ENCODE data around the gene TNFRSF6B. TPM values are rescaled to one million over a fixed set of nuclear protein-coding genes. Genes with fewer than 3 reads are reported as not detected.

TNFRSF6B gene
- total RNA-seq, 3 donors from 2014 or later (not counting 1 experiment from before 2014, with no cell fraction given): not detected

DNA sequence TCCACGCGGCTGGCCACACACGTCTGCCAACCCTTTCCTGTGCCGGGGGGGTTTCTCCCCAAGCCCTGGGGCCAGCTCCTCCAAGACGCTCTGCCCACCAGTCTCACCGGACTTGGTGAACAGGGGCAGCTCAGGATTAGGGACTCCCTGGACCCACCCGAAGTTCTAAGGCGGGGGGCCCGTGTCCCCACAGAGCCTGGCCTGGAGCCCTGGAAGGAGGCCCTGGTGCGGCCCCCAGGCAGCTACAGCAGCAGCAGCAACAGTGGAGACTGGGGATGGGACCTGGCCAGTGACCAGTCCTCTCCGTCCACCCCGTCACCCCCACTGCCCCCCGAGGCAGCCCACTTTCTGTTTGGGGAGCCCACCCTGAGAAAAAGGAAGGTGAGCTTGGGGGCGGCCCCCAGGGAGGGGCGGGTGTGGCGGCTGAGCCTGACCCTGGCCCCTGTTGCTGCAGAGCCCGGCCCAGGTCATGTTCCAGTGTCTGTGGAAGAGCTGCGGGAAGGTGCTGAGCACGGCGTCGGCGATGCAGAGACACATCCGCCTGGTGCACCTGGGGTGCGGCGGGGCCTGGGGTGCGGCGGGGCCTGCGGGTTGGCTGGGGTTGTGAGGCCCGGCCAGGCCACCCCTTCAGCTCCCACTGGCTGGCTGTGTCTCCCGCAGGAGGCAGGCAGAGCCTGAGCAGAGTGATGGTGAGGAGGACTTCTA, 45.4 kb downstream of the TNFRSF6B start:
- intact Hi-C loops (cut with micrococcal nuclease): loop anchor here (5.0 kb wide), 1 partner anchor 35 kb away; the partner anchor contains the start of genes ARFRP1 and ZGPAT
- no peak for DNase-seq
- 97% methylated on average over 30 of the region's 30 CpGs for WGBS (ENCODE audit: insufficient coverage)

DNA sequence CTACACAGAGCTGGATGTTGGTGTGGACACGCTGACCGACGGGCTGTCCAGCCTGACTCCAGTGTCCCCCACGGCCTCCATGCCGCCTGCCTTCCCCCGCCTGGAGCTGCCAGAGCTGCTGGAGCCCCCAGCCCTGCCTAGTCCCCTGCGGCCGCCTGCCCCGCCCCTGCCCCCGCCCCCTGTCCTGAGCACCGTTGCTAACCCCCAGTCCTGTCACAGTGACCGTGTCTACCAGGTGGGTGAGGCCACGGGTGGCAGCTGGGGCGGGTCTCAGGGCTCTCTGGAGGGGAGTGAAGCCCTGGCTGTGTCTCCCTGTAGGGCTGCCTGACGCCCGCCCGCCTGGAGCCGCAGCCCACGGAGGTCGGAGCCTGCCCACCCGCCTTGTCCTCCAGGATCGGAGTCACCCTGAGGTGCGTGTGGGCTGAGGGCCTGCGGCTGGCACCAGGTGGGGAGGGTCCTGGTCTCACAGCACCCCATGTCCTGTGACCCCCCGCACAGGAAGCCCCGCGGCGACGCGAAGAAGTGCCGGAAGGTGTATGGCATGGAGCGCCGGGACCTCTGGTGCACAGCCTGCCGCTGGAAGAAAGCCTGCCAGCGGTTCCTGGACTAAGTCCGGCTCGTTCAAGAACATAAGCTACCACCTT, 46.1 kb downstream of the TNFRSF6B start:
- Histone ChIP-seq H3K4me1 (ENCODE audit: control insufficient read depth, insufficient read depth, low read length) (peaks cover 30% of the 10 kb centered on the region), H3K36me3 (ENCODE audit: control insufficient read depth, insufficient read depth, low read length) (peaks cover 12% of the 10 kb centered on the region), H3K27ac (ENCODE audit: low read length) (no peak overlapping the region), H3K4me3 (ENCODE audit: low read length) (no peak overlapping the region), H3K9me3 (ENCODE audit: control insufficient read depth, insufficient read depth, low read length) (no peaks in the 10 kb centered on the region), H3K27me3 (ENCODE audit: control insufficient read depth, insufficient read depth, low read length) (no peaks in the 10 kb centered on the region)
- TF ChIP-seq, protein P1, sequence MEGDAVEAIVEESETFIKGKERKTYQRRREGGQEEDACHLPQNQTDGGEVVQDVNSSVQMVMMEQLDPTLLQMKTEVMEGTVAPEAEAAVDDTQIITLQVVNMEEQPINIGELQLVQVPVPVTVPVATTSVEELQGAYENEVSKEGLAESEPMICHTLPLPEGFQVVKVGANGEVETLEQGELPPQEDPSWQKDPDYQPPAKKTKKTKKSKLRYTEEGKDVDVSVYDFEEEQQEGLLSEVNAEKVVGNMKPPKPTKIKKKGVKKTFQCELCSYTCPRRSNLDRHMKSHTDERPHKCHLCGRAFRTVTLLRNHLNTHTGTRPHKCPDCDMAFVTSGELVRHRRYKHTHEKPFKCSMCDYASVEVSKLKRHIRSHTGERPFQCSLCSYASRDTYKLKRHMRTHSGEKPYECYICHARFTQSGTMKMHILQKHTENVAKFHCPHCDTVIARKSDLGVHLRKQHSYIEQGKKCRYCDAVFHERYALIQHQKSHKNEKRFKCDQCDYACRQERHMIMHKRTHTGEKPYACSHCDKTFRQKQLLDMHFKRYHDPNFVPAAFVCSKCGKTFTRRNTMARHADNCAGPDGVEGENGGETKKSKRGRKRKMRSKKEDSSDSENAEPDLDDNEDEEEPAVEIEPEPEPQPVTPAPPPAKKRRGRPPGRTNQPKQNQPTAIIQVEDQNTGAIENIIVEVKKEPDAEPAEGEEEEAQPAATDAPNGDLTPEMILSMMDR (IDR thresholded peaks at IDR 0.05): no peak
- Mint-ChIP-seq H3K4me1 (peaks cover 0 to 13% of the 10 kb centered on the region in 2 donors), H3K9me3 (no peaks in the 10 kb centered on the region), H3K27me3 (ENCODE audit: low read depth in 2 of 2) (no peaks in the 10 kb centered on the region), H3K36me3 (no peaks in the 10 kb centered on the region), H3K27ac (no peak overlapping the region), H3K4me3 (no peak overlapping the region)
- WGBS (ENCODE audit: insufficient coverage): 97% methylated on average over 37 of the region's 37 CpGs
- no peak for ATAC-seq
- intact Hi-C loops (cut with micrococcal nuclease): loop anchor here (5.0 kb wide), 1 partner anchor 35 kb away; the partner anchor contains the start of genes ARFRP1 and ZGPAT
- no peak for DNase-seq

More for the DNA sequence above, 45.4 kb downstream of the TNFRSF6B start:
- Histone ChIP-seq H3K4me3 (ENCODE audit: low read length) (no peak overlapping the region), H3K4me1 (ENCODE audit: control insufficient read depth, insufficient read depth, low read length) (peaks cover 36% of the 10 kb centered on the region), H3K36me3 (ENCODE audit: control insufficient read depth, insufficient read depth, low read length) (peaks cover 12% of the 10 kb centered on the region), H3K27me3 (ENCODE audit: control insufficient read depth, insufficient read depth, low read length) (no peaks in the 10 kb centered on the region), H3K27ac (ENCODE audit: low read length) (no peak overlapping the region), H3K9me3 (ENCODE audit: control insufficient read depth, insufficient read depth, low read length) (no peaks in the 10 kb centered on the region)
- H3K27me3 Mint-ChIP-seq (ENCODE audit: low read depth in 2 of 2): no peaks in the 10 kb centered on the region
- H3K36me3 Mint-ChIP-seq: no peaks in the 10 kb centered on the region
- H3K27ac Mint-ChIP-seq: no peak overlapping the region
- peaks cover 0 to 19% of the 10 kb centered on the region in 2 donors for H3K4me1 Mint-ChIP-seq
- TF ChIP-seq, protein P1 (IDR thresholded peaks at IDR 0.05): no peak
- H3K9me3 Mint-ChIP-seq: no peaks in the 10 kb centered on the region
- H3K4me3 Mint-ChIP-seq: peak overlapping the region; percentile 37
- no peak for ATAC-seq

DNA sequence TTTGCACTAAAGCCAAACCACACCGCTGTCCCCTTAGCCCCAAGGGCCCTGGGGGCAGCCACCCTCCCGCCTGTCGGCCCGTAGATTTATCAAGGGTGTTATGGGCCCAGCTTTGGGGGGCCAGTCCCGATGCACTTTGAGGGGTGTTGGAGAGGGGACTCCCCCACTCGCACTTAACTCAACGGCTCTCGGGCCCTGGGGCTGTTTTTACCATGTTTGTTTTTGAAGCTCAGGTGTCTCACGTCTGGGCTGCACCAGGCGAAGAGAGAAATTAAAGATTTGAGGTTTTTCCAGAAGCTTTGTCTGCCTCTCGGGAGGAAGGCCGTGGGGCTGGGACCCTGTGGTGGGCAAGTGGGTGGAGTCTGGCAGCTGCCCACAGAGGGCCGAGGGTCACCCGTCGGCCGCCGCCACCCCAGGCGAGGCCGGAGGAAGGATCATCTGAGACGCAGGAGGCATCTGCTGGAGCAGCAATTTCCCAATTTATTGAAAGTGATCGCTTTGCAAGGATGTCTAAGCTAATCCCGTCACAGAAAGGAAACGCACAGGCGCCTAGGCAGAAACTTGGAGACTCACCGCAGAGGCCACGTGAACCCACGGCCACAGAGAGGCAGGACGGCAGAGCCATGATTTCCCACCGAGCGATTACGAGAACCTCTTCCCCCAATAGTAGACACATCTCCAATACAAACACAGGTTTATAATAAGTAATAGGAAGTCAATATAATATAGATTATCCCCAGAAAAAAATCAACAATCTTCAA, 46.9 kb downstream of the TNFRSF6B start:
- Histone ChIP-seq H3K4me3 (ENCODE audit: low read length) (no peak overlapping the region), H3K4me1 (ENCODE audit: control insufficient read depth, insufficient read depth, low read length) (peaks cover 23% of the 10 kb centered on the region), H3K27me3 (ENCODE audit: control insufficient read depth, insufficient read depth, low read length) (no peaks in the 10 kb centered on the region), H3K27ac (ENCODE audit: low read length) (no peak overlapping the region), H3K9me3 (ENCODE audit: control insufficient read depth, insufficient read depth, low read length) (no peaks in the 10 kb centered on the region), H3K36me3 (ENCODE audit: control insufficient read depth, insufficient read depth, low read length) (peaks cover 12% of the 10 kb centered on the region)
- TF ChIP-seq, protein P1 (IDR thresholded peaks at IDR 0.05): no peak
- no peak overlapping the region for H3K27ac Mint-ChIP-seq
- 95% methylated on average over 27 of the region's 31 CpGs for WGBS (ENCODE audit: insufficient coverage)
- no peaks in the 10 kb centered on the region for H3K27me3 Mint-ChIP-seq (ENCODE audit: low read depth in 2 of 2)
- peaks cover 0 to 12% of the 10 kb centered on the region in 2 donors for H3K4me1 Mint-ChIP-seq
- no peaks in the 10 kb centered on the region for H3K9me3 Mint-ChIP-seq
- intact Hi-C loops (cut with micrococcal nuclease): loop anchor here (5.0 kb wide), 1 partner anchor 36 kb away; the partner anchor contains the start of genes ARFRP1 and ZGPAT
- H3K36me3 Mint-ChIP-seq: no peaks in the 10 kb centered on the region
- H3K4me3 Mint-ChIP-seq: peak overlapping the region; percentile 67
- no peak for ATAC-seq
- DNase-seq: no peak

All from natural killer cell (primary cell).